ENCODE measurements around the gene FAM13A. TPM values are rescaled to one million over a fixed set of nuclear protein-coding genes. Genes with fewer than 3 reads are reported as not detected.

FAM13A gene
- total and polyA plus RNA-seq, 2 of the 8 experiments (the other 6 are each of a cell fraction or from before 2014, with no cell fraction given), result 7.1 to 16.5 TPM

DNA sequence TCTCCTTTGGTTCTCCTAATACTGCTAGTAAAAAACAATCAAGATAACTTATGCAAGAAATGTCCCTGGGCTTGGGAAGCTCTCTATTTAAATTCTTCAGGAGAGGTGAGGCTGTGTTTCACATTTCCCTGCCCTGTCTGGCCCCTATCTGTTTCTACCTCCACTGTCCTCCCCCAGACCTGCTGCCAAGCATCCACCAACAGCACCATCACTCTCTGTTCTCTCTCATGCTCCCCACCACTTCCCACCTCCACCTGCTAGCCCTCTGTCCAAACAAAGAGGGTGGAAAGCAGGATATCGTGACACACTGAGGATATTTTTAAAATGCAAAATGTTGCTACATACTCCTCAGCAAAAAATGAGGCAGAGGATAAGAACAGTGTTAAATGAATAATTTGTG is 271.0 kb downstream of the FAM13A start:
- Histone ChIP-seq H2BK12ac (ENCODE audit: low read depth, low read length) (no peak overlapping the region), H2BK20ac (ENCODE audit: low read length) (no peak overlapping the region), H3K23me2 (ENCODE audit: low read depth, low read length) (no peaks in the 10 kb centered on the region), H3K56ac (replicated peaks; ENCODE audit: insufficient read length, low read depth, low read length) (no peak overlapping the region), H3K4ac (replicated peaks; ENCODE audit: insufficient read length, low read depth, low read length) (no peak overlapping the region), H4K20me1 (replicated peaks in 1 of 2; ENCODE audit: control insufficient read depth in 1 of 2, insufficient read depth in 2 of 2, low read length in 2 of 2) (no peaks in the 10 kb centered on the region), H2AFZ (ENCODE audit: low read length) (no peak overlapping the region), H3K4me1 (replicated peaks in 1 of 4; ENCODE audit: control insufficient read depth in 3 of 4, insufficient read depth in 4 of 4, low read length in 3 of 4) (no peaks in the 10 kb centered on the region), H2BK5ac (ENCODE audit: low read depth, low read length) (no peak overlapping the region), H2AK5ac (ENCODE audit: low read depth, low read length) (no peak overlapping the region), H3K18ac (ENCODE audit: extremely low read depth, low read length) (no peak overlapping the region), H3K9me3 (ENCODE audit: insufficient read depth in 2 of 2, low read depth in 1 of 2, low read length in 1 of 2) (no peaks in the 10 kb centered on the region), H3K23ac (ENCODE audit: insufficient read length) (no peak overlapping the region), H2BK120ac (replicated peaks; ENCODE audit: low read depth, low read length) (no peak overlapping the region), H4K91ac (replicated peaks; ENCODE audit: insufficient read length, low read length) (no peak overlapping the region), H3K14ac (ENCODE audit: insufficient read length) (no peak overlapping the region), H3K9ac (replicated peaks in 1 of 4; ENCODE audit: extremely low read depth in 1 of 4, low read depth in 3 of 4, low read length in 3 of 4) (no peak overlapping the region), H4K8ac (ENCODE audit: extremely low read depth, insufficient read depth, low read length) (no peak overlapping the region), H3K79me2 (ENCODE audit: control insufficient read depth in 1 of 2, insufficient read depth in 2 of 2, low read length in 2 of 2) (no peaks in the 10 kb centered on the region), H3K4me3 (ENCODE audit: extremely low read depth in 1 of 4, insufficient read depth in 2 of 4, low read depth in 3 of 4, low read length in 4 of 4) (no peak overlapping the region), H4K5ac (ENCODE audit: insufficient read length, low read depth, low read length) (no peak overlapping the region), H3K4me2 (ENCODE audit: insufficient read depth in 1 of 2, low read depth in 2 of 2, low read length in 2 of 2) (no peak overlapping the region), H3K27ac (ENCODE audit: low read depth, low read length) (no peak overlapping the region), H3K27me3 (replicated peaks in 1 of 4; ENCODE audit: control insufficient read depth in 3 of 4, extremely low read depth in 1 of 4, insufficient read depth in 3 of 4, low read length in 3 of 4) (no peaks in the 10 kb centered on the region), H2BK15ac (ENCODE audit: low read length) (no peak overlapping the region), H3K79me1 (ENCODE audit: low read depth, low read length) (no peaks in the 10 kb centered on the region; the same call in 1 of the 2 replicates), H3K36me3 (ENCODE audit: control insufficient read depth in 2 of 4, insufficient read depth in 4 of 4, low read length in 3 of 4) (peaks cover 0 to 8% (median 2%) of the 10 kb centered on the region in 4 experiments; a peak in 4 of 8 replicates)
- ChIA-PET CTCF (ENCODE audit: partially characterized antibody) (interaction anchor here (1.0 to 1.9 kb wide), 3 partner anchors 13 to 238 kb away, joined by 3 to 5 read pairs (median 3); no protein-coding TSS in a partner anchor), POLR2A (ENCODE audit: partially characterized antibody) (no interaction called here)
- DNase-seq (ENCODE audit: low read depth in 1 of 2, low spot score in 2 of 2) (no peak), FAIRE-seq (no peak)
- 95% methylated on average over 1 of the region's 1 CpG; no CpG with 5 or more reads in 1 of the 2 experiments for WGBS, 2 experiments (ENCODE audit: extremely low coverage in 1 of 2, insufficient coverage in 1 of 2, insufficient read length in 1 of 2, insufficient replicate concordance in 2 of 2, low coverage in 1 of 2, low lambda C conversion rate in 2 of 2, missing lambda C conversion rate in 1 of 2)
- TF ChIP-seq BACH1 (IDR thresholded peaks at IDR 0.05; ENCODE audit: low read length), result no peak
- TF ChIP-seq SIRT6 (IDR thresholded peaks at IDR 0.05; ENCODE audit: low read length), result no peak
- no peak for TF ChIP-seq JUN (IDR thresholded peaks at IDR 0.05; ENCODE audit: low read depth, low read length)
- TF ChIP-seq SAP30 (IDR thresholded peaks at IDR 0.05; ENCODE audit: insufficient read depth, insufficient replicate concordance, low read length), result no peak
- no peak for TF ChIP-seq SUZ12 (IDR thresholded peaks at IDR 0.05; ENCODE audit: low read length)
- no peak for TF ChIP-seq POLR2AphosphoS5 (IDR thresholded peaks at IDR 0.05; ENCODE audit: low read depth, low read length)
- TF ChIP-seq PHF8 (conservative IDR thresholded peaks at IDR 0.05; ENCODE audit: low read depth, low read length), result no peak
- TF ChIP-seq NRF1 (IDR thresholded peaks at IDR 0.05; ENCODE audit: low read depth, low read length), result no peak
- TF ChIP-seq HDAC6 (IDR thresholded peaks at IDR 0.05; ENCODE audit: low read depth, low read length), result no peak
- TF ChIP-seq RFX5 (IDR thresholded peaks at IDR 0.05; ENCODE audit: borderline replicate concordance, low read depth, low read length), result no peak
- no peak for TF ChIP-seq USF2 (IDR thresholded peaks at IDR 0.05; ENCODE audit: low read length)
- TF ChIP-seq RXRA (IDR thresholded peaks at IDR 0.05; ENCODE audit: insufficient read depth, low read depth, low read length), result no peak
- no peak for TF ChIP-seq KDM4A (IDR thresholded peaks at IDR 0.05; ENCODE audit: low read depth, low read length, severe bottlenecking)
- no peak for TF ChIP-seq SP4 (IDR thresholded peaks at IDR 0.05; ENCODE audit: low read length)
- TF ChIP-seq SP2 (IDR thresholded peaks at IDR 0.05; ENCODE audit: low read length), result no peak

Data from H1 (cell line).